Caco-2 (cell line): ENCODE data around the gene KCNIP1. TPM values are rescaled to one million over a fixed set of nuclear protein-coding genes. Genes with fewer than 3 reads are reported as not detected.

Experiments used
- BruUV-seq: library from RNA; stranded (reverse); fragments of 400-500 nt; replicated peaks from 2 replicates; lab custom pipeline; 2021; lab: Mats Ljungman, UMichigan
- CTCF ChIA-PET: fragments of 300-600 bp; sonication (Branson Sonifier 250); formaldehyde crosslinking; loops from one replicate; lab custom pipeline; 2022; ENCODE audit warnings: antibody characterized with exemption; lab: Charles Lee
- POLR2A ChIA-PET: fragments of 300-600 bp; sonication (Branson Sonifier 250); formaldehyde crosslinking; loops from one replicate; lab custom pipeline; 2022; ENCODE audit warnings: antibody characterized with exemption; lab: Charles Lee
- DNase-seq, 2 experiments: peaks; one replicate each; pipeline versions ENCODE4 v3.0.0 to v3.0.0-alpha.2; 2020 to 2022
- H3K27me3 ChIP-seq: replicated peaks from 2 replicates; pipeline ENCODE4 v1.6.0; 2011; ENCODE audit warnings: low read length; ENCODE audit not compliant: control insufficient read depth, insufficient read depth
- H3K36me3 ChIP-seq: 2 replicates; pipeline ENCODE4 v1.5.1; 2011; ENCODE audit warnings: low read length; ENCODE audit not compliant: control insufficient read depth, insufficient read depth
- H3K4me1 ChIP-seq: fragments of 250-450 bp; sonication (Bioruptor Pico); 2 replicates; pipeline ENCODE4 v1.5.1; 2020; ENCODE audit warnings: mild to moderate bottlenecking
- H3K4me3 ChIP-seq: 2 replicates; pipeline ENCODE4 v1.5.1; 2011; ENCODE audit warnings: low read depth, mild to moderate bottlenecking, control low read depth, low read length
- H3K9me3 ChIP-seq: fragments of 250-450 bp; sonication (Bioruptor Pico); 2 replicates; pipeline ENCODE4 v1.5.1; 2020; ENCODE audit warnings: mild to moderate bottlenecking, moderate library complexity
- H3K27ac Mint-ChIP-seq: one replicate; pipeline ENCODE4 v1.8.0; 2022; ENCODE audit warnings: mixed read lengths; ENCODE audit not compliant: unreplicated experiment
- H3K27me3 Mint-ChIP-seq: one replicate; pipeline ENCODE4 v1.8.0; 2022; ENCODE audit warnings: mixed read lengths; ENCODE audit not compliant: insufficient read depth, unreplicated experiment
- H3K36me3 Mint-ChIP-seq: one replicate; pipeline ENCODE4 v1.8.0; 2022; ENCODE audit warnings: mild to moderate bottlenecking, mixed read lengths; ENCODE audit not compliant: insufficient read depth, unreplicated experiment
- H3K4me1 Mint-ChIP-seq: one replicate; pipeline ENCODE4 v1.8.0; 2022; ENCODE audit warnings: low read depth, mixed read lengths; ENCODE audit not compliant: unreplicated experiment
- H3K4me3 Mint-ChIP-seq: one replicate; pipeline ENCODE4 v1.8.0; 2022; ENCODE audit warnings: mild to moderate bottlenecking, moderate library complexity, mixed read lengths; ENCODE audit not compliant: unreplicated experiment
- H3K9me3 Mint-ChIP-seq: one replicate; pipeline ENCODE4 v1.8.0; 2022; ENCODE audit warnings: mixed read lengths; ENCODE audit not compliant: unreplicated experiment
- CTCF ChIP-seq, 2 experiments: fragments of 200-600 bp in 1 of 2; IDR thresholded peaks; 1 replicate in 1 of 2; 2 replicates in 1 of 2; pipeline versions ENCODE4 v1.5.1 to v1.8.0; 2011 to 2022; ENCODE audit warnings: antibody characterized with exemption in 1 of 2, control low read depth in 1 of 2, inconsistent platforms in 1 of 2, low read depth in 1 of 2, low read length in 1 of 2, mild to moderate bottlenecking in 1 of 2, moderate library complexity in 1 of 2; ENCODE audit not compliant: insufficient read depth in 1 of 2, severe bottlenecking in 1 of 2, unreplicated experiment in 1 of 2
- intact Hi-C: fragments of 100-400 bp; cut with micrococcal nuclease; formaldehyde crosslinking; loops from one replicate; pipeline ENCODE4 v1.10.0; 2022; ENCODE audit not compliant: unreplicated experiment
- total RNA-seq: library from RNA; stranded (reverse); gene quantifications from 2 replicates; pipeline ENCODE4 v1.2.3, GENCODE V29; 2022

KCNIP1 gene
- total RNA-seq, 1 experiment from 2014 or later = not detected

DNA sequence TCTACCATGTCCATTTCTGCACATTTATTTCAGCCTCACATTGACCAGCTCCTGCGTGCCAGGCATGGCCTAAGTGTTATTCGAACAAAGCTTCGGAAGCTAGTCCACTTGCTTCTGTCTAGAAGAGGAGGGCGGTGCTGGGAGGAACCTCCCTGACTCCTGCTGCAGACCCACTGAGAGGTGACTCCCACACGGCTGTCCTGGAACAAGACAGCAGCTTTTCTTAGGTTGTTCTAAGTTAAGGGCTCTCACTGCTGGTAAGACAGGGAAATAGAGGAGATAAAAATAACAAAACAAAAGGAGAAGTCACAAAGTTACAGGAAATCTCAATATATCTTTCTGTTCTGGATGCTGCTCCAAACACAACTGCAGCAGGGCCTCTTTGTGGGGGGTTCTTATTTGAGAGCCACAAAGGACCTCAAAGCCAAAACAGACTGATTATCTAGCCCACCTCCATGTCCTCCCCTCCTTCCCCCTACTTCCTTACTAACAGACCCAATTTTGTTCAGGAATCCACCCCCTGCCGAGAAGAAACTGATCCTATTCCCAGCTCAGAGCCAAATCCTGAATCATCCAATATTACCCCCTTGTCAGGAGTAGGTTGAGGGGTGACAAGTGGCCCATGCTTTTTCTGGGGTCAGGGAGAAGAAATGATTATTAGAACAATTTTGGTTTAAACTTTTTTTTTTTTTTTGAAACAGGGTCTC is 28.4 kb upstream of the KCNIP1 start:
- no peaks in the 10 kb centered on the region for H3K36me3 Mint-ChIP-seq
- BruUV-seq = no TSS peak
- H3K36me3 ChIP-seq = no peaks in the 10 kb centered on the region
- H3K9me3 Mint-ChIP-seq = no peaks in the 10 kb centered on the region
- ChIA-PET CTCF (no interaction called here), POLR2A (no interaction called here)
- TF ChIP-seq CTCF (IDR thresholded peaks at IDR 0.05; ENCODE audit: insufficient read depth in 1 of 2, low read depth in 1 of 2, low read length in 1 of 2, severe bottlenecking in 1 of 2, unreplicated experiment in 1 of 2) = no peak
- no peak overlapping the region for H3K27ac Mint-ChIP-seq
- H3K4me1 Mint-ChIP-seq = peaks cover 10% of the 10 kb centered on the region
- peaks cover 6% of the 10 kb centered on the region for H3K4me1 ChIP-seq
- H3K4me3 Mint-ChIP-seq = no peak overlapping the region
- H3K27me3 Mint-ChIP-seq = peaks cover 3% of the 10 kb centered on the region
- H3K4me3 ChIP-seq = no peak overlapping the region
- no peaks in the 10 kb centered on the region for H3K27me3 ChIP-seq
- DNase-seq = no peak
- H3K9me3 ChIP-seq = no peaks in the 10 kb centered on the region
- intact Hi-C loops = no loop called here

- H3K36me3 ChIP-seq = no peaks in the 10 kb centered on the region
- no TSS peak for BruUV-seq
These were observed 27.1 kb upstream of the KCNIP1 start for GRCh38 chr5:170476704-170477103.

DNA sequence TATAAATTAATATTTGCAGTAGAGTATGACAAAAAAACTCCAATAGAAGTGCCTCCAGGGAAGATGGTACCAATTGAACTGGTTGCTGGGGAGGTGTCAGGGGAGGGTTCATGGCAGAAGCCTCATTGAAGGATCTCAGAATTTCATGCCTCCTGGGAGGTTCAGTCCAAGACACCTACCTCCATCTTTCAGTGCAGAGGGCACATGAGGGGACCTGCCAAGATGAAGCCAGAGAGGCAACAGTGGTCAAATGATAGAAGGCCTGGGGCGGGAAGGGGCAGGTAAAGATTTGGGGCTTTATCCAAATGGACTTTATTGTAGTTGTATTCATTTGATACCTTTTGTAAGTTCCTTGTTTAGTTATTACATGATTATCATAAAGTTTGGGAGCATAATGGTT is 25.9 kb upstream of the KCNIP1 start:
- H3K36me3 Mint-ChIP-seq = no peaks in the 10 kb centered on the region
- ChIA-PET CTCF (no interaction called here), POLR2A (no interaction called here)
- H3K27ac Mint-ChIP-seq = no peak overlapping the region
- no peaks in the 10 kb centered on the region for H3K9me3 Mint-ChIP-seq
- TF ChIP-seq CTCF (IDR thresholded peaks at IDR 0.05; ENCODE audit: insufficient read depth in 1 of 2, low read depth in 1 of 2, low read length in 1 of 2, severe bottlenecking in 1 of 2, unreplicated experiment in 1 of 2) = no peak
- no peaks in the 10 kb centered on the region for H3K27me3 Mint-ChIP-seq
- Histone ChIP-seq H3K27me3 (no peaks in the 10 kb centered on the region), H3K4me3 (no peak overlapping the region), H3K4me1 (peaks cover 6% of the 10 kb centered on the region), H3K9me3 (no peaks in the 10 kb centered on the region), H3K36me3 (no peaks in the 10 kb centered on the region)
- BruUV-seq = no TSS peak
- H3K4me1 Mint-ChIP-seq = peaks cover 10% of the 10 kb centered on the region
- intact Hi-C loops = no loop called here
- no peak for DNase-seq
- H3K4me3 Mint-ChIP-seq = no peak overlapping the region

More at GRCh38 chr5:170476704-170477103, 27.1 kb upstream of the KCNIP1 start:
- H3K36me3 Mint-ChIP-seq = no peaks in the 10 kb centered on the region
- no peak overlapping the region for H3K4me3 Mint-ChIP-seq
- TF ChIP-seq CTCF (IDR thresholded peaks at IDR 0.05; ENCODE audit: insufficient read depth in 1 of 2, low read depth in 1 of 2, low read length in 1 of 2, severe bottlenecking in 1 of 2, unreplicated experiment in 1 of 2) = no peak
- peaks cover 6% of the 10 kb centered on the region for H3K4me1 ChIP-seq
- no peaks in the 10 kb centered on the region for H3K27me3 ChIP-seq
- H3K4me3 ChIP-seq = no peak overlapping the region
- intact Hi-C loops = no loop called here
- ChIA-PET CTCF (no interaction called here), POLR2A (no interaction called here)
- no peak overlapping the region for H3K27ac Mint-ChIP-seq
- peaks cover 10% of the 10 kb centered on the region for H3K4me1 Mint-ChIP-seq
- H3K9me3 ChIP-seq = no peaks in the 10 kb centered on the region
- H3K9me3 Mint-ChIP-seq = no peaks in the 10 kb centered on the region
- peaks cover 3% of the 10 kb centered on the region for H3K27me3 Mint-ChIP-seq
- no peak for DNase-seq
